Endothelial cell of umbilical vein (primary cell): ENCODE measurements around the gene OLA1. TPM values are rescaled to one million over a fixed set of nuclear protein-coding genes. Genes with fewer than 3 reads are reported as not detected.

Experiments
- BruUV-seq: library from RNA; stranded (reverse); fragments of 400-500 nt; replicated peaks from 2 replicates; lab custom pipeline; 2021; lab: Mats Ljungman, UMichigan
- CTCF ChIA-PET: fragments of 300-600, 350-600 bp; sonication (Branson Sonifier 250); formaldehyde crosslinking; loops from one replicate; lab custom pipeline; 2021; ENCODE audit warnings: antibody characterized with exemption, inconsistent platforms; lab: Charles Lee
- POLR2A ChIA-PET: fragments of 300-600, 350-600 bp; sonication (Branson Sonifier 250); formaldehyde crosslinking; loops from one replicate; lab custom pipeline; 2021; ENCODE audit warnings: antibody characterized with exemption, inconsistent platforms; lab: Charles Lee
- DNase-seq: peaks from one replicate; pipeline ENCODE4 v3.0.0-alpha.2; 2011; ENCODE audit warnings: low read depth, low spot score
- FAIRE-seq: peaks from 2 replicates; lab custom pipeline; 2011; peaks lifted over from hg19 to GRCh38; lab: Jason Lieb, UNC
- H2AFZ ChIP-seq: 2 replicates; pipeline ENCODE4 v1.6.0; 2012; ENCODE audit warnings: low read depth, low read length, control low read depth, inconsistent platforms
- H3K27ac ChIP-seq: 2 replicates; pipeline ENCODE4 v1.5.1; 2011; ENCODE audit warnings: low read depth, mild to moderate bottlenecking, control low read depth, low read length, moderate library complexity; ENCODE audit not compliant: insufficient read depth
- H3K27me3 ChIP-seq, 2 experiments: 2 replicates each; pipeline versions ENCODE4 v1.6.0 to v1.6.1; 2011; ENCODE audit warnings: low read length in 2 of 2, mixed read lengths in 1 of 2; ENCODE audit not compliant: control insufficient read depth in 2 of 2, insufficient read depth in 2 of 2
- H3K36me3 ChIP-seq, 2 experiments: 2 replicates in 1 of 2; 3 replicates in 1 of 2; pipeline ENCODE4 v1.5.1; 2011; ENCODE audit warnings: low read length in 2 of 2, mild to moderate bottlenecking in 1 of 2, moderate library complexity in 1 of 2; ENCODE audit not compliant: control insufficient read depth in 2 of 2, insufficient read depth in 2 of 2; ENCODE audit errors: extremely low read depth in 1 of 2
- H3K4me1 ChIP-seq: 3 replicates; pipeline ENCODE4 v1.5.1; 2011; ENCODE audit warnings: mild to moderate bottlenecking, low read length; ENCODE audit not compliant: control insufficient read depth, insufficient read depth; ENCODE audit errors: extremely low read depth
- H3K4me2 ChIP-seq: 2 replicates; pipeline ENCODE4 v1.6.1; 2011; ENCODE audit warnings: low read length, control low read depth, mixed read lengths; ENCODE audit not compliant: insufficient read depth
- H3K4me3 ChIP-seq, 3 experiments: fragments of 200-600 bp in 1 of 3; sonication (generic), shearing (Covaris generic) in 1 of 3; replicated peaks in 1 of 3; 2 replicates each; pipeline ENCODE4 v1.5.1; 2011 to 2016; ENCODE audit warnings: control low read depth in 3 of 3, low read length in 3 of 3, mild to moderate bottlenecking in 2 of 3, inconsistent platforms in 1 of 3, low read depth in 1 of 3, moderate library complexity in 1 of 3; ENCODE audit not compliant: insufficient read depth in 1 of 3
- H3K79me2 ChIP-seq: 2 replicates; pipeline ENCODE4 v1.6.0; 2012; ENCODE audit warnings: low read length, inconsistent platforms; ENCODE audit not compliant: control insufficient read depth, insufficient read depth
- H3K9ac ChIP-seq: replicated peaks from 2 replicates; pipeline ENCODE3; 2011; ENCODE audit warnings: low read length, control low read depth; ENCODE audit not compliant: insufficient read depth; ENCODE audit errors: extremely low read depth
- H3K9me1 ChIP-seq: replicated peaks from 3 replicates; pipeline ENCODE4 v1.6.0; 2011; ENCODE audit warnings: mild to moderate bottlenecking, low read length; ENCODE audit not compliant: control insufficient read depth, insufficient read depth; ENCODE audit errors: extremely low read depth
- H3K9me3 ChIP-seq: replicated peaks from 2 replicates; pipeline ENCODE4 v1.5.1; 2012; ENCODE audit warnings: low read length, inconsistent platforms; ENCODE audit not compliant: control insufficient read depth, insufficient read depth
- H4K20me1 ChIP-seq: replicated peaks from 2 replicates; pipeline ENCODE3; 2011; ENCODE audit warnings: mild to moderate bottlenecking, low read length; ENCODE audit not compliant: control insufficient read depth, insufficient read depth; ENCODE audit errors: extremely low read depth
- CTCF ChIP-seq, 2 donors: IDR thresholded peaks; 1 replicate in 1 of 2; 2 replicates in 1 of 2; pipeline ENCODE4 v1.5.1; 2011; ENCODE audit warnings: low read length in 2 of 2, mild to moderate bottlenecking in 2 of 2, moderate library complexity in 2 of 2, control low read depth in 1 of 2, inconsistent platforms in 1 of 2, low read depth in 1 of 2; ENCODE audit not compliant: insufficient read depth in 1 of 2; ENCODE audit errors: extremely low read depth in 1 of 2
- EZH2 ChIP-seq: IDR thresholded peaks from 2 replicates; pipeline ENCODE4 v1.6.1; 2012; ENCODE audit warnings: borderline replicate concordance, low read depth, mild to moderate bottlenecking, moderate library complexity, low read length, inconsistent platforms; ENCODE audit not compliant: severe bottlenecking
- JUN ChIP-seq: IDR thresholded peaks from 2 replicates; pipeline ENCODE4 v1.6.1; 2011; ENCODE audit warnings: borderline replicate concordance, low read depth; ENCODE audit not compliant: insufficient read length, insufficient read depth
- MAX ChIP-seq: IDR thresholded peaks from 2 replicates; pipeline ENCODE4 v1.6.1; 2011; ENCODE audit not compliant: insufficient read depth, insufficient read length
- MYC ChIP-seq: IDR thresholded peaks from one replicate; pipeline ENCODE4 v1.6.1; 2011; ENCODE audit warnings: mild to moderate bottlenecking, low read depth, low read length
- POLR2A ChIP-seq: IDR thresholded peaks from 2 replicates; pipeline ENCODE4 v1.6.1; 2012; ENCODE audit warnings: low read depth, mild to moderate bottlenecking, control low read depth, low read length
- POLR2AphosphoS5 ChIP-seq: IDR thresholded peaks from 2 replicates; pipeline ENCODE4 v1.6.1; 2012; ENCODE audit warnings: low read depth, mild to moderate bottlenecking, control low read depth, low read length, moderate library complexity; ENCODE audit not compliant: insufficient read depth
- dilution Hi-C: fragments of 300-500 bp; cut with MboI; formaldehyde crosslinking; loops from one replicate; pipeline ENCODE4 v1.15.0; 2019; ENCODE audit warnings: low sequenced_read_pairs; ENCODE audit not compliant: extremely low pct_ligation_motif_present
- intact Hi-C: fragments of 100-400 bp; cut with micrococcal nuclease; formaldehyde crosslinking; loops from one replicate; pipeline ENCODE4 v1.10.0; 2022
- polyA plus RNA-seq, 4 experiments: library from polyadenylated mRNA; depleted of rRNA in 3 of 4; stranded (reverse) in 3 of 4; unstranded in 1 of 4; fragments of >200 nt; gene quantifications; 2 replicates each; pipeline versions ENCODE4 v1.2.1 to v1.2.3, GENCODE V29; 2011 to 2012; ENCODE audit warnings: missing spikeins in 1 of 4
- total RNA-seq: library from RNA; stranded (reverse); gene quantifications from 2 replicates; pipeline ENCODE4 v1.2.3, GENCODE V29; 2021

The OLA1 gene
- total and polyA plus RNA-seq, 2 donors (not counting 3 experiments of a cell fraction or from before 2014, with no cell fraction given), result 30.6 to 93.9 TPM

- CTCF ChIA-PET, result interaction anchor here (0.7 kb wide), 1 partner anchor 56 kb away, joined by 4 read pairs; no protein-coding TSS in a partner anchor
- Histone ChIP-seq H3K27ac (no peak overlapping the region), H3K9me3 (no peaks in the 10 kb centered on the region), H3K79me2 (peaks cover 59% of the 10 kb centered on the region), H3K9me1 (no peaks in the 10 kb centered on the region), H3K4me3 (no peak overlapping the region), H3K36me3 (no peaks in the 10 kb centered on the region), H2AFZ (no peak overlapping the region), H4K20me1 (no peaks in the 10 kb centered on the region), H3K4me1 (no peaks in the 10 kb centered on the region), H3K9ac (no peak overlapping the region), H3K27me3 (no peaks in the 10 kb centered on the region), H3K4me2 (no peak overlapping the region)
- dilution Hi-C loops (no loop called here), intact Hi-C loops (no loop called here)
- BruUV-seq, result no TSS peak
- FAIRE-seq, result no peak
- POLR2A ChIA-PET, result no interaction called here
- TF ChIP-seq JUN (no peak), MYC (no peak), EZH2 (no peak), POLR2A (no peak), MAX (no peak)
- DNase-seq, result no peak
Measured at GRCh38 chr2:174202188-174202587, 46.1 kb downstream of the OLA1 start.

DNA sequence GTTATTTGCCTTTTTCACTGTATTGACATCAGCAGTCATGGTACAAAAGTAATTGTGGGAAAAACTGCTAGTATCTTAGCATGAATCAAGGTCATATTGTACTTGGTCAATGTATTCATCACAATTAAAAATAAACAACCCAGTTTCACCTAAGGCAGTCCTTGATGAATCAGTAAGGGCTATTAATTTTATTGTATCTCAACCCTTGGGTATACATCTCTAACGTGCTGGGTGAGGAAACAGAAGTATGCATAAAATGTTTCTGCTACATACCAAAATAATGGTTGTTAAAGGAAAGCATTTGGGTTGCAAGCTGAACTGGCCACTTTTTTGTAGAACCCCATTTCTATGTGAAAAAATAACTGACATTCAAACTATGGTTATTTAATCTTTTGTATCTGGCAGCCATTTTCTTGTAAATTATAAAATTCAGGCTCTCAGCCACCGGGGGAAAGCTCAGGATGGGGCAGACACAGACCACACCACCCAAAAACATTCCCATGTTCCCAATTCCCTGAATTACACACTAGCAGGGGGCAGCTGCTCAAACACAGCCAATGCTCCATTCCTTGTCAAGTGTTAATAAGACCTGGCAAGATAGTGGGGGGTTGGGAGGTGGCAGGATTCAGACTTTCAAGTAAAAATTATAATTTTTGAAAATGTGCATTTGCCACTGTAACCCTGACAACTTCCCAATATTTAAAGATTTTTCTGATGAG is 49.3 kb downstream of the OLA1 start:
- CTCF ChIA-PET, result no interaction called here
- Histone ChIP-seq H2AFZ (no peak overlapping the region), H3K79me2 (peaks cover 46% of the 10 kb centered on the region)

More for the DNA sequence above, 49.3 kb downstream of the OLA1 start:
- Histone ChIP-seq H3K27ac (no peak overlapping the region), H3K4me3 (no peak overlapping the region), H3K9me1 (no peaks in the 10 kb centered on the region), H3K9ac (no peak overlapping the region), H3K4me1 (no peaks in the 10 kb centered on the region), H3K9me3 (no peaks in the 10 kb centered on the region), H3K27me3 (no peaks in the 10 kb centered on the region), H4K20me1 (no peaks in the 10 kb centered on the region), H3K4me2 (no peak overlapping the region), H3K36me3 (no peaks in the 10 kb centered on the region)
- BruUV-seq, result no TSS peak
- dilution Hi-C loops (no loop called here), intact Hi-C loops (no loop called here)
- POLR2A ChIA-PET, result no interaction called here
- DNase-seq (no peak), FAIRE-seq (no peak)
- TF ChIP-seq EZH2 (no peak), MYC (no peak), POLR2AphosphoS5 (no peak), CTCF (IDR thresholded peaks at IDR 0.05; ENCODE audit: extremely low read depth in 1 of 2, insufficient read depth in 1 of 2, low read depth in 1 of 2, low read length in 2 of 2) (no peak), MAX (no peak)
